ENCODE data around the gene DBNDD2.
A peak's percentile ranks its signal among the peaks of the same experiment; 100 is the strongest.

Gene DBNDD2

DNA sequence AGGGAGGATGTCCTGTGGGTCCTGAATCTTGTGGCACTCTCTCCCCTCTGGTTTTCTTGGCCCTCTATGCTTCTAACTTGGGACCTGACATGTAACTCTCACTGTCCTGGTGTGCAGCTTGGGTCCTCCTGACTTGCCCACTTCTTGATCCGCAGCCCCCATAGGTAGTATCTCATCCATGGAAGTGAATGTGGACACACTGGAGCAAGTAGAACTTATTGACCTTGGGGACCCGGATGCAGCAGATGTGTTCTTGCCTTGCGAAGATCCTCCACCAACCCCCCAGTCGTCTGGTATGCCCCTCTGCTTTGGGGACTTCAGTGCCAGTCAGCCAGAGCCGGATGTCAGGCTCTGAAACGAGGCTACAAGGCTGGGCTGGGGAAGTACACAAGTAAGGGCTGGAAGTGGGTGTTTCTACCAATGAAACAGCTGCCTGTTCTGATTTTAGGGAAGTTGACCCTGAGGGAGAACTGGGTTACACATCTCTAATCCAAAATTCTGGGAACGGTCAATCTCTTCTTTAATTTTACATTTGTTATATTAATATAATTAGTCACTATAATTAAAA, 641 bp downstream of the DBNDD2 start:
- H3K79me2 ChIP-seq (ENCODE audit: control insufficient read depth, insufficient read depth, low read length, poor library complexity) = peaks cover 9% of the 10 kb centered on the region
- peaks cover 7% of the 10 kb centered on the region for H3K27me3 ChIP-seq (ENCODE audit: insufficient read depth, low read length)
- no peak overlapping the region for H3K27ac ChIP-seq (ENCODE audit: low read depth, low read length)
- no peak overlapping the region for H3K9ac ChIP-seq (ENCODE audit: low read length)
- H3K4ac ChIP-seq (ENCODE audit: low read depth, low read length) = no peak overlapping the region
- WGBS (ENCODE audit: extremely low coverage, insufficient coverage, insufficient read length) = no CpG with 5 or more reads among the region's 7 CpGs
- H2AFZ ChIP-seq (ENCODE audit: insufficient read depth, low read length, poor library complexity) = no peak overlapping the region
- no peak overlapping the region for H3K23ac ChIP-seq (ENCODE audit: low read length)
- DNase-seq = peak in 1 of 2 donors; percentile 22
- H2BK12ac ChIP-seq (ENCODE audit: low read length) = no peak overlapping the region
- H2BK5ac ChIP-seq (ENCODE audit: low read depth, low read length, poor library complexity) = no peak overlapping the region
- H4K8ac ChIP-seq (ENCODE audit: low read depth, low read length) = no peak overlapping the region
- no peak overlapping the region for H2AK5ac ChIP-seq (ENCODE audit: low read length)
- no peak overlapping the region for H4K91ac ChIP-seq (ENCODE audit: low read depth, low read length)
- no peak overlapping the region for H3K18ac ChIP-seq (ENCODE audit: low read length)
- H3K4me1 ChIP-seq (ENCODE audit: control insufficient read depth in 1 of 2, insufficient read depth in 2 of 2, low read length in 2 of 2) = peaks cover 6 to 15% of the 10 kb centered on the region in 2 experiments
- no peak overlapping the region for H2BK120ac ChIP-seq (ENCODE audit: insufficient read depth, low read length, poor library complexity)
- no peak overlapping the region for H3K14ac ChIP-seq (ENCODE audit: low read length)
- H3K4me2 ChIP-seq (ENCODE audit: low read length) = no peak overlapping the region
- H3K79me1 ChIP-seq (ENCODE audit: low read length) = peaks cover 6% of the 10 kb centered on the region
- no peak overlapping the region for H4K12ac ChIP-seq (ENCODE audit: low read depth, low read length)
- peaks cover 4 to 5% of the 10 kb centered on the region in 2 experiments for H3K36me3 ChIP-seq (ENCODE audit: control insufficient read depth in 1 of 2, insufficient read depth in 2 of 2, low read length in 2 of 2)
- H3K9me3 ChIP-seq (ENCODE audit: insufficient read depth, low read depth, low read length) = no peaks in the 10 kb centered on the region
- H3K4me3 ChIP-seq (ENCODE audit: low read depth, low read length) = no peak overlapping the region

DNA sequence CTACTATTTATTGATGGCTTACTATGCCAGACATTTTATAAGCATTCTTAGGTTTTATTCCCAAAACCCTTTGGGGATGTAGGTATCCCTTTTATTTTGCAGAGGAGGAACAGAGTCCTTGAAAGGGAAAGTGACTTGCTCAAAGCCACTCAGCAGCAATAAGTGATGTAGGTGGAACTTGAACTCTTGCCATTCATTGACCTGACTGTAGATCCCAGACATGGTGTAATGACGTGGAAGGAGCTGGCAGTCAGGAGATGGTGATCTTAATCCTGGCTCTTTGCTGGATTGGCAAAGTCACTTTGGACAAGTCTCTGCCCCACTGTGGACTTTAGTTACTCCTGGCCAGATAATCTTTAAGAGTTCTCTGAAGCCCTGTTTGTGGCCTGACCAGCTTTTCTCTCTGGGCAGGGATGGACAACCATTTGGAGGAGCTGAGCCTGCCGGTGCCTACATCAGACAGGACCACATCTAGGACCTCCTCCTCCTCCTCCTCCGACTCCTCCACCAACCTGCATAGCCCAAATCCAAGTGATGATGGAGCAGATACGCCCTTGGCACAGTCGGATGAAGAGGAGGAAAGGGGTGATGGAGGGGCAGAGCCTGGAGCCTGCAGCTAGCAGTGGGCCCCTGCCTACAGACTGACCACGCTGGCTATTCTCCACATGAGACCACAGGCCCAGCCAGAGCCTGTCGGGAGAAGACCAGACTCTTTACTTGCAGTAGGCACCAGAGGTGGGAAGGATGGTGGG, 1.6 kb downstream of the DBNDD2 start:
- Histone ChIP-seq H4K12ac (ENCODE audit: low read depth, low read length) (no peak overlapping the region), H3K36me3 (ENCODE audit: control insufficient read depth in 1 of 2, insufficient read depth in 2 of 2, low read length in 2 of 2) (peaks cover 4 to 5% of the 10 kb centered on the region in 2 experiments), H2BK5ac (ENCODE audit: low read depth, low read length, poor library complexity) (no peak overlapping the region), H3K9me3 (ENCODE audit: insufficient read depth, low read depth, low read length) (no peaks in the 10 kb centered on the region), H3K79me1 (ENCODE audit: low read length) (peaks cover 6% of the 10 kb centered on the region), H2AFZ (ENCODE audit: insufficient read depth, low read length, poor library complexity) (no peak overlapping the region), H3K14ac (ENCODE audit: low read length) (no peak overlapping the region), H3K23ac (ENCODE audit: low read length) (no peak overlapping the region), H4K91ac (ENCODE audit: low read depth, low read length) (no peak overlapping the region), H3K18ac (ENCODE audit: low read length) (no peak overlapping the region), H3K27ac (ENCODE audit: low read depth, low read length) (no peak overlapping the region), H2BK120ac (ENCODE audit: insufficient read depth, low read length, poor library complexity) (no peak overlapping the region), H3K79me2 (ENCODE audit: control insufficient read depth, insufficient read depth, low read length, poor library complexity) (peaks cover 9% of the 10 kb centered on the region), H3K4ac (ENCODE audit: low read depth, low read length) (no peak overlapping the region), H2BK12ac (ENCODE audit: low read length) (no peak overlapping the region), H3K9ac (ENCODE audit: low read length) (no peak overlapping the region), H3K4me3 (ENCODE audit: low read depth, low read length) (no peak overlapping the region), H3K4me1 (ENCODE audit: control insufficient read depth in 1 of 2, insufficient read depth in 2 of 2, low read length in 2 of 2) (peaks cover 6 to 15% of the 10 kb centered on the region in 2 experiments), H4K8ac (ENCODE audit: low read depth, low read length) (no peak overlapping the region), H2AK5ac (ENCODE audit: low read length) (no peak overlapping the region), H3K27me3 (ENCODE audit: insufficient read depth, low read length) (peaks cover 7% of the 10 kb centered on the region), H3K4me2 (ENCODE audit: low read length) (no peak overlapping the region)
- DNase-seq = no peak
- no CpG with 5 or more reads among the region's 7 CpGs for WGBS (ENCODE audit: extremely low coverage, insufficient coverage, insufficient read length)

DNA sequence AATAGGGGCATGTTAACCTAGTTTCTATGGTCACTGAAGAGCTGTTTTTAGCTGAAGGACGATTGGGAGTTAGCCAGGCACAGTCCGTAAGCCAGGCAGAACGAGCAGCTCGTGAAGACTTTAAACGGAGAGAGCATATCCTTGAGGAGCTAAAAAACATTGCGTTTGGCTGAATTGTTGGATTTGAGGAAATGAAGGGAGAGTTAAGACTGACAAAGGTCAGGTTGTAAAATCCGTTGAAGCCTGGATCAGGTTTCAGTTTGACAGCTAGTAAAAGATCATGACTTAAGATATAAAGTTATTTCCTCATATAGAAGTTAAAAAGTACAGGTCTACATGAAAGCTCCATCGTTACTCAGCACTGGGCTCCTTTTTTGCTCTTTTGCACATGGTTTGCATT, 2.8 kb downstream of the DBNDD2 start:
- Histone ChIP-seq H4K8ac (ENCODE audit: low read depth, low read length) (no peak overlapping the region), H3K79me1 (ENCODE audit: low read length) (peaks cover 6% of the 10 kb centered on the region)
- WGBS (ENCODE audit: extremely low coverage, insufficient coverage, insufficient read length) = no CpG with 5 or more reads among the region's 8 CpGs

DNA sequence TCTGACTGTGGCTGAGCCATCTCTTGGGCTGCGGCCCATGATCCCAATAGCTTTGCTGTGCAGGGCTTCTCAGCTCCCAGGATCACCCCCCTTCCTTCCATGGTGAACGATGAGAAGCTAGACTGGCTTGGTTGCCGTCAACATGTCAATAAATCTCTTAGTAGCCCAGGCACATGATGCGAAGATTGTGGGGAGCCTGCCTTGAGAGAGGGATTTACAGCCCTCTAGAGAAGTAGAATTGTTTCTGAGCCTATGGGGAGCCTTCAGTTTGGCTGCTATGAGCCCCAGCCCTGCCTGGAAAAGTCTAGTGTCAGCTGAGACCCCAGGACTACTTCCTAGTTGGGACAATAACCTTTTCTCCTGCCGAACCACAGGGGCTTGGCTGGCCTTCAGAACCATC, 4.6 kb downstream of the DBNDD2 start:
- Histone ChIP-seq H3K4me1 (ENCODE audit: control insufficient read depth in 1 of 2, insufficient read depth in 2 of 2, low read length in 2 of 2) (peaks cover 4% of the 10 kb centered on the region in 2 experiments), H3K9ac (ENCODE audit: low read length) (no peak overlapping the region), H4K8ac (ENCODE audit: low read depth, low read length) (no peak overlapping the region), H3K4me2 (ENCODE audit: low read length) (no peak overlapping the region), H2AFZ (ENCODE audit: insufficient read depth, low read length, poor library complexity) (no peak overlapping the region), H3K79me2 (ENCODE audit: control insufficient read depth, insufficient read depth, low read length, poor library complexity) (peaks cover 6% of the 10 kb centered on the region), H3K36me3 (ENCODE audit: control insufficient read depth in 1 of 2, insufficient read depth in 2 of 2, low read length in 2 of 2) (peaks cover 4 to 5% of the 10 kb centered on the region in 2 experiments), H3K18ac (ENCODE audit: low read length) (no peak overlapping the region), H2AK5ac (ENCODE audit: low read length) (no peak overlapping the region), H2BK120ac (ENCODE audit: insufficient read depth, low read length, poor library complexity) (no peak overlapping the region), H3K14ac (ENCODE audit: low read length) (no peak overlapping the region), H3K9me3 (ENCODE audit: insufficient read depth, low read depth, low read length) (no peaks in the 10 kb centered on the region), H3K4me3 (ENCODE audit: low read depth, low read length) (no peak overlapping the region), H2BK12ac (ENCODE audit: low read length) (no peak overlapping the region), H3K27ac (ENCODE audit: low read depth, low read length) (no peak overlapping the region), H3K23ac (ENCODE audit: low read length) (no peak overlapping the region), H4K91ac (ENCODE audit: low read depth, low read length) (no peak overlapping the region), H3K4ac (ENCODE audit: low read depth, low read length) (no peak overlapping the region), H3K27me3 (ENCODE audit: insufficient read depth, low read length) (no peaks in the 10 kb centered on the region), H2BK5ac (ENCODE audit: low read depth, low read length, poor library complexity) (no peak overlapping the region), H4K12ac (ENCODE audit: low read depth, low read length) (no peak overlapping the region), H3K79me1 (ENCODE audit: low read length) (peaks cover 3% of the 10 kb centered on the region)
- no peak for DNase-seq
- WGBS (ENCODE audit: extremely low coverage, insufficient coverage, insufficient read length) = no CpG with 5 or more reads among the region's 5 CpGs

More for the DNA sequence above, 2.8 kb downstream of the DBNDD2 start:
- Histone ChIP-seq H3K14ac (ENCODE audit: low read length) (no peak overlapping the region), H3K18ac (ENCODE audit: low read length) (no peak overlapping the region), H3K27me3 (ENCODE audit: insufficient read depth, low read length) (peaks cover 5% of the 10 kb centered on the region), H3K4me3 (ENCODE audit: low read depth, low read length) (no peak overlapping the region), H3K27ac (ENCODE audit: low read depth, low read length) (no peak overlapping the region), H2BK12ac (ENCODE audit: low read length) (no peak overlapping the region), H2AK5ac (ENCODE audit: low read length) (no peak overlapping the region), H3K36me3 (ENCODE audit: control insufficient read depth in 1 of 2, insufficient read depth in 2 of 2, low read length in 2 of 2) (peaks cover 4 to 5% of the 10 kb centered on the region in 2 experiments), H3K9ac (ENCODE audit: low read length) (no peak overlapping the region), H3K9me3 (ENCODE audit: insufficient read depth, low read depth, low read length) (no peaks in the 10 kb centered on the region), H3K79me2 (ENCODE audit: control insufficient read depth, insufficient read depth, low read length, poor library complexity) (peaks cover 9% of the 10 kb centered on the region), H3K23ac (ENCODE audit: low read length) (no peak overlapping the region), H3K4me2 (ENCODE audit: low read length) (no peak overlapping the region), H4K12ac (ENCODE audit: low read depth, low read length) (no peak overlapping the region), H3K4ac (ENCODE audit: low read depth, low read length) (no peak overlapping the region), H3K4me1 (ENCODE audit: control insufficient read depth in 1 of 2, insufficient read depth in 2 of 2, low read length in 2 of 2) (peaks cover 3 to 10% of the 10 kb centered on the region in 2 experiments), H4K91ac (ENCODE audit: low read depth, low read length) (no peak overlapping the region), H2BK120ac (ENCODE audit: insufficient read depth, low read length, poor library complexity) (no peak overlapping the region), H2BK5ac (ENCODE audit: low read depth, low read length, poor library complexity) (no peak overlapping the region), H2AFZ (ENCODE audit: insufficient read depth, low read length, poor library complexity) (no peak overlapping the region)
- no peak for DNase-seq

Data from trophoblast cell (in vitro differentiated cells and primary cell).